ENCODE results near the gene ADGRA1. TPM values are rescaled to one million over a fixed set of nuclear protein-coding genes. Genes with fewer than 3 reads are reported as not detected.

ADGRA1 gene
- total RNA-seq, 2 experiments from 2014 or later, result not detected

DNA sequence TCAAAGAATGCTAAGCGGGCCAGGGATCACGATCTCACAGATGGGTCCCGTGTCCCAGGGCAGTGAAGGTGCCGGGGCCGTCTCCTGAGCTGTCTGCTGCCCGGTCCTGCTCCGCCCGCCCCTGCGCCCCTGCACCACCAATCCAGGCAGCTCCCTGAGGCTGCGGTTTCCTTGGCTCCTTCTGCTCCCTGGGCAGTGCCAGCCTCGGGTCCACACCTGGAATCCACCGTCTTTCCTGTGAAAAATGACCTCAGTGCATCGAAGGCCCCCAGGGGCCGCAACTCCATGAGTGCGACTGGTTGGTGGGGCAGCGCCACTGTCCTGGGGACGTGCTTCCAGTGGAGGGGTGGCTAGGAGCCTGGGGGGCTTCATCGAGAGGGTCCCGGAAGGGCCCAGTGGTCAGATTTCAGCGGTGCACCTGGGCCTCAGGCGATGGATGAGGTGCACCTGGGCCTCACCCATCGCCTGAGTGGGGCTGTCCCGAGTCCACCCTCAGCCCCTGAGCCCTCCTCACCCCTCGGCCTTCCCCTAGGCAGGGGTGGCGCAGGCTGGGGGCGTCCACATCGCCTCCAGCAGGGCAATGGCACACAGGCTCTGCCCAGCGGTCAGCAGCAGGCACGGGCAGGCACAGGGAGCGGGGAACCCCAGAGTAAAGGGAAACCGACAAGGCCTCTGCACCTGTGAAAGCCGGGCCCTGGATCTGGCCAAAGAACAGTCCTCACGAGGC, 27.2 kb downstream of the ADGRA1 start:
- TF ChIP-seq EZH2phosphoT487 (IDR thresholded peaks at IDR 0.05; ENCODE audit: borderline replicate concordance, low read depth, low read length), result no peak
- TF ChIP-seq, protein P1, sequence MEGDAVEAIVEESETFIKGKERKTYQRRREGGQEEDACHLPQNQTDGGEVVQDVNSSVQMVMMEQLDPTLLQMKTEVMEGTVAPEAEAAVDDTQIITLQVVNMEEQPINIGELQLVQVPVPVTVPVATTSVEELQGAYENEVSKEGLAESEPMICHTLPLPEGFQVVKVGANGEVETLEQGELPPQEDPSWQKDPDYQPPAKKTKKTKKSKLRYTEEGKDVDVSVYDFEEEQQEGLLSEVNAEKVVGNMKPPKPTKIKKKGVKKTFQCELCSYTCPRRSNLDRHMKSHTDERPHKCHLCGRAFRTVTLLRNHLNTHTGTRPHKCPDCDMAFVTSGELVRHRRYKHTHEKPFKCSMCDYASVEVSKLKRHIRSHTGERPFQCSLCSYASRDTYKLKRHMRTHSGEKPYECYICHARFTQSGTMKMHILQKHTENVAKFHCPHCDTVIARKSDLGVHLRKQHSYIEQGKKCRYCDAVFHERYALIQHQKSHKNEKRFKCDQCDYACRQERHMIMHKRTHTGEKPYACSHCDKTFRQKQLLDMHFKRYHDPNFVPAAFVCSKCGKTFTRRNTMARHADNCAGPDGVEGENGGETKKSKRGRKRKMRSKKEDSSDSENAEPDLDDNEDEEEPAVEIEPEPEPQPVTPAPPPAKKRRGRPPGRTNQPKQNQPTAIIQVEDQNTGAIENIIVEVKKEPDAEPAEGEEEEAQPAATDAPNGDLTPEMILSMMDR (conservative IDR thresholded peaks at IDR 0.05; ENCODE audit: low read length), result no peak
- DNase-seq (ENCODE audit: low spot score), result no peak
- Histone ChIP-seq H3K9me2 (ENCODE audit: insufficient read depth, low read length) (no peaks in the 10 kb centered on the region), H4K20me1 (ENCODE audit: insufficient read depth, low read length) (no peaks in the 10 kb centered on the region), H3K4me1 (ENCODE audit: insufficient read depth, low read length, poor library complexity, severe bottlenecking) (no peaks in the 10 kb centered on the region), H3K4me3 (ENCODE audit: low read depth, low read length, poor library complexity, severe bottlenecking) (no peak overlapping the region), H2AFZ (ENCODE audit: low read length) (no peak overlapping the region), H3K79me2 (ENCODE audit: insufficient read depth, low read depth, low read length) (no peaks in the 10 kb centered on the region), H3K4me2 (ENCODE audit: low read length) (no peak overlapping the region), H3K9me3 (ENCODE audit: low read length) (no peaks in the 10 kb centered on the region), H3K27ac (ENCODE audit: low read depth, low read length, poor library complexity, severe bottlenecking) (no peak overlapping the region), H3K36me3 (ENCODE audit: insufficient read depth, low read length) (no peaks in the 10 kb centered on the region)
- intact Hi-C loops (cut with micrococcal nuclease; ENCODE audit: unreplicated experiment), result no loop called here
- BruUV-seq (replicated peaks), result no TSS peak
- CTCF ChIA-PET (ENCODE audit: unreplicated experiment), result no interaction called here
- POLR2A ChIA-PET, result no interaction called here

DNA sequence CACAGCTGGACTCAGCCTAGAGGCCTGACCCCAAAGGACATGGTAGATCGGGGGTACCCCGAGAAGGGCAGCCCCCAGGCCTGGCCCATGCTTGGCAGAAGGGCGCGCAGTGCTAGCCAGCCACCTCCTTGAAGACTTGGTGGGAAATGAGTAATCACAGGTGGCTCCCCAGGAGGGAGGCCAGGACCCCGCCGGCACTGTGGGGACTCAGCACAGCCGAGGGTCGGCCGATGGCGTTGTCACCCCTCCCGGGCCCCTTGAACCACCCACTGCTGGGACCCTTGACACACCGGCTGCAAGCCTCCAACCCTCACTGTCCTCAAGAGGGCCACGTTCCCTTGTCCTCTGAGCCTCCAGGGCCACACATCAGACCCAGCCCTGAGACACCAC, 27.7 kb downstream of the ADGRA1 start:
- CTCF ChIA-PET (ENCODE audit: unreplicated experiment), result no interaction called here
- no peak for DNase-seq (ENCODE audit: low spot score)
- TF ChIP-seq, protein P1 (conservative IDR thresholded peaks at IDR 0.05; ENCODE audit: low read length), result no peak
- TF ChIP-seq EZH2phosphoT487 (IDR thresholded peaks at IDR 0.05; ENCODE audit: borderline replicate concordance, low read depth, low read length), result no peak
- H3K4me2 ChIP-seq (ENCODE audit: low read length), result no peak overlapping the region
- no peak overlapping the region for H3K4me3 ChIP-seq (ENCODE audit: low read depth, low read length, poor library complexity, severe bottlenecking)
- BruUV-seq (replicated peaks), result no TSS peak
- no peak overlapping the region for H2AFZ ChIP-seq (ENCODE audit: low read length)
- POLR2A ChIA-PET, result no interaction called here
- H3K9me3 ChIP-seq (ENCODE audit: low read length), result no peaks in the 10 kb centered on the region
- no peaks in the 10 kb centered on the region for H4K20me1 ChIP-seq (ENCODE audit: insufficient read depth, low read length)
- H3K9me2 ChIP-seq (ENCODE audit: insufficient read depth, low read length), result no peaks in the 10 kb centered on the region
- no peaks in the 10 kb centered on the region for H3K79me2 ChIP-seq (ENCODE audit: insufficient read depth, low read depth, low read length)
- no peaks in the 10 kb centered on the region for H3K4me1 ChIP-seq (ENCODE audit: insufficient read depth, low read length, poor library complexity, severe bottlenecking)
- intact Hi-C loops (cut with micrococcal nuclease; ENCODE audit: unreplicated experiment), result no loop called here
- no peaks in the 10 kb centered on the region for H3K36me3 ChIP-seq (ENCODE audit: insufficient read depth, low read length)
- no peak overlapping the region for H3K27ac ChIP-seq (ENCODE audit: low read depth, low read length, poor library complexity, severe bottlenecking)

DNA sequence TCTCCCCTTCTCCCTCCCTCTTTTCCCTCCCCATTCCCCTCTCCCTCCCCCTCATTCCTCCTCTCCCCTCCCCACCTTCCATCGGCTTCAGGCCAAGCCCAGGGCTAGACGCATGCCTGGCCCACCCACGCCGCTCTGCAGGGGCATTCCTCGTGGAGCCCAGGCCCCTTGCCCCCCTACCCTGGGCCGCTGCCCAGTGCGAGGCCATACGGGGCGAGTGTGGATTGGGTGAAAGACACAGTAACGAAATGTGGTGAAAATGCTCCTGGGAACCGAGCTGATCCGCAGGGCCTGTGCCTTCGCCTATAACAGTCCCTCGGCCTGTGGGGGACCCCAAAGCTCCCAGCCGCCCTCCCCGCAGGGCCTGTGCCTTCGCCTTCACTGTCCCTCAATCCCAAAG, 28.3 kb downstream of the ADGRA1 start:
- no peak overlapping the region for H3K4me2 ChIP-seq (ENCODE audit: low read length)
- TF ChIP-seq EZH2phosphoT487 (IDR thresholded peaks at IDR 0.05; ENCODE audit: borderline replicate concordance, low read depth, low read length), result no peak
- TF ChIP-seq, protein P1 (conservative IDR thresholded peaks at IDR 0.05; ENCODE audit: low read length), result no peak
- no TSS peak for BruUV-seq (replicated peaks)
- H3K9me3 ChIP-seq (ENCODE audit: low read length), result no peaks in the 10 kb centered on the region
- no peaks in the 10 kb centered on the region for H3K79me2 ChIP-seq (ENCODE audit: insufficient read depth, low read depth, low read length)
- no peak overlapping the region for H3K27ac ChIP-seq (ENCODE audit: low read depth, low read length, poor library complexity, severe bottlenecking)
- H2AFZ ChIP-seq (ENCODE audit: low read length), result no peak overlapping the region
- H3K9me2 ChIP-seq (ENCODE audit: insufficient read depth, low read length), result no peaks in the 10 kb centered on the region
- POLR2A ChIA-PET, result no interaction called here
- DNase-seq (ENCODE audit: low spot score), result no peak
- H3K4me1 ChIP-seq (ENCODE audit: insufficient read depth, low read length, poor library complexity, severe bottlenecking), result no peaks in the 10 kb centered on the region
- CTCF ChIA-PET (ENCODE audit: unreplicated experiment), result interaction anchor here (0.7 kb wide), 1 partner anchor 48 kb away, joined by 3 read pairs; no protein-coding TSS in a partner anchor
- no peak overlapping the region for H3K4me3 ChIP-seq (ENCODE audit: low read depth, low read length, poor library complexity, severe bottlenecking)
- H4K20me1 ChIP-seq (ENCODE audit: insufficient read depth, low read length), result no peaks in the 10 kb centered on the region
- H3K36me3 ChIP-seq (ENCODE audit: insufficient read depth, low read length), result no peaks in the 10 kb centered on the region
- intact Hi-C loops (cut with micrococcal nuclease; ENCODE audit: unreplicated experiment), result no loop called here
